Measurements from ENCODE around the gene CREBBP.

CREBBP gene

DNA sequence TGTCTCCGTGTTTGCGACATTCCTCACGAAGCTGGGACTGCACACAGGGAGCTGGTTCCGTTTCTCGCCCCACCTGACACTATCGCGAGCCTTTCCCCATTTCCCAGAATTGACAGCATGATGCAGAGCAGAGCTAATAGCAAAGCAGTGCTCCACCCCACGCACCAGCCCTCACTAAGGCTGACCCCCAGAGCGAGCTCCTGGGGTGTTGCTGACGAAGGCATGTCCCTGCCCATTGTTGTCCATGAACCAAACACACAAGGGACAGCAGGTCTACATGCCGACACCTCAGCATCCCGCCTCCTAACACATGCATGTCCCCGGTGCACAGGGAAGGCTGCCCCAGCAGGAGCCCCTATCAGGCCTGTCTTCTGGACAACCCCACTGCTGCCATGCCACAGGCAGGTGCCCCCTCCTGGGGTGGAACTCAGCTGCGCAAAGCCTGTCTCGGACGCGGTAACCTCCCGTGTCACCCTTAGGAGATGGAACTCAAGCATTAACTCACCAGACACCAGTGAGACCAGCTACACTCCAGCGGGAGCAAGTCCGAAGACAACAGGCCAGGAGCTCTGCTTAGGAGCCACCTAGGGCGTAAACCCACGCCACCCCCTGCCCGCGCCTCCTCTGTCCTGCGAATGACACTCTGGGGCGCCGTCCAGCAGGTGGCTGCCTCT, 146.3 kb downstream of the CREBBP start:
- Histone ChIP-seq H3K36me3 (ENCODE audit: control insufficient read depth in 4 of 4, insufficient read depth in 4 of 4, low read length in 3 of 4) (peaks cover 15 to 82% (median 64%) of the 10 kb centered on the region in 4 experiments), H3K27me3 (replicated peaks in 2 of 5; ENCODE audit: control insufficient read depth in 4 of 5, insufficient read depth in 5 of 5, low read length in 4 of 5) (no peaks in the 10 kb centered on the region), H3K9me3 (ENCODE audit: control extremely low read depth in 1 of 5, control insufficient read depth in 4 of 5, insufficient read depth in 2 of 5, low read depth in 1 of 5, low read length in 4 of 5) (no peaks in the 10 kb centered on the region), H3K4me1 (ENCODE audit: control extremely low read depth in 1 of 4, control insufficient read depth in 4 of 4, insufficient read depth in 4 of 4, low read length in 3 of 4) (no peaks in the 10 kb centered on the region), H3K4me3 (ENCODE audit: control insufficient read depth in 1 of 7, extremely low read depth in 1 of 7, insufficient read depth in 4 of 7, low read depth in 2 of 7, low read length in 6 of 7) (no peak overlapping the region), H3K27ac (ENCODE audit: insufficient read depth in 1 of 2, low read depth in 1 of 2, low read length in 2 of 2, poor library complexity in 1 of 2, severe bottlenecking in 2 of 2) (no peak overlapping the region)
- CTCF ChIA-PET, result no interaction called here
- POLR2A ChIA-PET, result no interaction called here
- WGBS (ENCODE audit: insufficient coverage), result 98% methylated on average over 26 of the region's 27 CpGs
- no peak for DNase-seq

DNA sequence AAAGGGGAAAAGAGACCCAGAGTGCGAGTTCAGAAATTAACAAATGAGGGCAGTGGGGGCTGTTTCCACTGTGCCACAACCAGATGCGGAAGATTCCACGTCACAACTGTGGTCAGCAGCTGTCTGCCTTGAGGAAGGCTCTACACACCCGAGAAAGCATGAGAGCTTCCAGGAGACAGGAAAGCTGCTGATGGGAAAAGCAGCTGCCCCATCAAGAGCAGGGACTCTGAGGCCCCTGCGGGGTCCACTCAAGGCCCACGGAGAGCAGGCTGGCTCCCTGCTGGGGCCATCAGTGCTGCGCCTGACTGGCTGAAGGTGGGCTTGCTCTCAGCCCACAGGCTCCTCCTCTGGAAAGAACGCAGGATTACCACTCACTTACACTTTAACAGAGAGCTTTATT, 148.3 kb downstream of the CREBBP start:
- POLR2A ChIA-PET, result interaction anchor here (0.6 kb wide), 1 partner anchor 285 kb away, joined by 3 read pairs; no protein-coding TSS in a partner anchor
- CTCF ChIA-PET, result no interaction called here
- WGBS (ENCODE audit: insufficient coverage), result 88% methylated on average over 8 of the region's 8 CpGs

GRCh38 chr16:3731126-3731935, 149.2 kb downstream of the CREBBP start:
- no peak for DNase-seq
- no peak overlapping the region for H3K27ac ChIP-seq (ENCODE audit: insufficient read depth in 1 of 2, low read depth in 1 of 2, low read length in 2 of 2, poor library complexity in 1 of 2, severe bottlenecking in 2 of 2)
- 98% methylated on average over 28 of the region's 34 CpGs for WGBS (ENCODE audit: insufficient coverage)
- no peak overlapping the region for H3K4me3 ChIP-seq (ENCODE audit: control insufficient read depth in 1 of 7, extremely low read depth in 1 of 7, insufficient read depth in 4 of 7, low read depth in 2 of 7, low read length in 6 of 7)
- H3K36me3 ChIP-seq (ENCODE audit: control insufficient read depth in 4 of 4, insufficient read depth in 4 of 4, low read length in 3 of 4), result peaks cover 8 to 82% (median 63%) of the 10 kb centered on the region in 4 experiments
- H3K4me1 ChIP-seq (ENCODE audit: control extremely low read depth in 1 of 4, control insufficient read depth in 4 of 4, insufficient read depth in 4 of 4, low read length in 3 of 4), result no peaks in the 10 kb centered on the region
- ChIA-PET CTCF (no interaction called here), POLR2A (no interaction called here)
- H3K9me3 ChIP-seq (ENCODE audit: control extremely low read depth in 1 of 5, control insufficient read depth in 4 of 5, insufficient read depth in 2 of 5, low read depth in 1 of 5, low read length in 4 of 5), result no peaks in the 10 kb centered on the region
- H3K27me3 ChIP-seq (replicated peaks in 2 of 5; ENCODE audit: control insufficient read depth in 4 of 5, insufficient read depth in 5 of 5, low read length in 4 of 5), result no peaks in the 10 kb centered on the region

More for the DNA sequence above, 148.3 kb downstream of the CREBBP start:
- DNase-seq, result no peak
- Histone ChIP-seq H3K27ac (ENCODE audit: insufficient read depth in 1 of 2, low read depth in 1 of 2, low read length in 2 of 2, poor library complexity in 1 of 2, severe bottlenecking in 2 of 2) (no peak overlapping the region), H3K36me3 (ENCODE audit: control insufficient read depth in 4 of 4, insufficient read depth in 4 of 4, low read length in 3 of 4) (peaks cover 14 to 87% (median 65%) of the 10 kb centered on the region in 4 experiments), H3K27me3 (replicated peaks in 2 of 5; ENCODE audit: control insufficient read depth in 4 of 5, insufficient read depth in 5 of 5, low read length in 4 of 5) (no peaks in the 10 kb centered on the region), H3K9me3 (ENCODE audit: control extremely low read depth in 1 of 5, control insufficient read depth in 4 of 5, insufficient read depth in 2 of 5, low read depth in 1 of 5, low read length in 4 of 5) (no peaks in the 10 kb centered on the region), H3K4me1 (ENCODE audit: control extremely low read depth in 1 of 4, control insufficient read depth in 4 of 4, insufficient read depth in 4 of 4, low read length in 3 of 4) (no peaks in the 10 kb centered on the region), H3K4me3 (ENCODE audit: control insufficient read depth in 1 of 7, extremely low read depth in 1 of 7, insufficient read depth in 4 of 7, low read depth in 2 of 7, low read length in 6 of 7) (no peak overlapping the region)

DNA sequence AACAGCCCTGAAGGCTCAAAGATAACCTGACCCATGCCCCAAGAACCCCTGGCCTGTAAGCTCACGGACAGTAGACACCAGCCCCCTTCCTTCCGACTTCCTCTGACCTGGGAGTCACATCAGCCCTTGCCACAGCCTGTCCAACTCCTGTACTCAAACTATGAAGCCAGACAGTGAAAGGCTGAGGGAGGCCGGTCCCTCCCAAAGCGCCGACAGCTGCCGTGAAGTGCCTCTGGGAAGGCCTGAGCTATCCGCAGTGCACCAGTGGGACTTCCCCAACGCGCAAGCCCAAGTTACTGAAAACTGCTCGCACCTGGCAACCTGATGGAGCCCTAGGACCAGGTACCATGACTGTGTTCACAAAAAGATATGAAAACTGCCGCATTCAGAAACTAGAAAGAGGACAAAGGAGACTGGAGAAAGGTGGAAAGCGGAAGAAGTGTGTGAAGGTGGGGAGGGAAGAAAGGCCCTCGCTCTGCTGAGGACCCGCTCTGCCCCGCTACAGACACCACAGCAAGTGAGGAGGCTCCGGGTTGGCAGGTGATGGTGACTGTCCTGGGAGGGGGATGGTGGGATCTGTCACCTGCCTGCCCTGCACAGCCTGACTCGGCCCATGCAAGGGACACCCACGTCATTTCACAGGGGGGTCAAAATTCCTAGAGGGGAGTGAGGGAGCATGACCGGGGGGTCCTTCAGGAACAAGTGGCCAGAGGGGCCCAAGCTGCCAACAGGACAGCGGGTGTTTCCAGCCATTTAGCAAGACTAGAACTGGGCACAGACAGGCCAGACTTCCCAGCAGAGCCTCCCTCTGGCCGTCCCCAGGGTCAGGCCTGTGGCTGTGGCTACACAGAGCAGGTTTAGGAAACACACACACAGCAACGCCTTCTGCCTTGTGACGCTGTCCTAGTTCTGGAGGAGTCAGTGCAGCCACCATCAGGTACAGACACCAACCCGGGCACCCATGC, 150.1 kb downstream of the CREBBP start:
- no peak overlapping the region for H3K4me3 ChIP-seq (ENCODE audit: control insufficient read depth in 1 of 7, extremely low read depth in 1 of 7, insufficient read depth in 4 of 7, low read depth in 2 of 7, low read length in 6 of 7)
- WGBS (ENCODE audit: insufficient coverage), result 96% methylated on average over 20 of the region's 24 CpGs
- ChIA-PET POLR2A (no interaction called here), CTCF (no interaction called here)
- H3K4me1 ChIP-seq (ENCODE audit: control extremely low read depth in 1 of 4, control insufficient read depth in 4 of 4, insufficient read depth in 4 of 4, low read length in 3 of 4), result no peaks in the 10 kb centered on the region
- no peak overlapping the region for H3K27ac ChIP-seq (ENCODE audit: insufficient read depth in 1 of 2, low read depth in 1 of 2, low read length in 2 of 2, poor library complexity in 1 of 2, severe bottlenecking in 2 of 2)
- no peaks in the 10 kb centered on the region for H3K27me3 ChIP-seq (replicated peaks in 2 of 5; ENCODE audit: control insufficient read depth in 4 of 5, insufficient read depth in 5 of 5, low read length in 4 of 5)
- DNase-seq, result no peak
- peaks cover 3 to 78% (median 57%) of the 10 kb centered on the region in 4 experiments for H3K36me3 ChIP-seq (ENCODE audit: control insufficient read depth in 4 of 4, insufficient read depth in 4 of 4, low read length in 3 of 4)
- no peaks in the 10 kb centered on the region for H3K9me3 ChIP-seq (ENCODE audit: control extremely low read depth in 1 of 5, control insufficient read depth in 4 of 5, insufficient read depth in 2 of 5, low read depth in 1 of 5, low read length in 4 of 5)

DNA sequence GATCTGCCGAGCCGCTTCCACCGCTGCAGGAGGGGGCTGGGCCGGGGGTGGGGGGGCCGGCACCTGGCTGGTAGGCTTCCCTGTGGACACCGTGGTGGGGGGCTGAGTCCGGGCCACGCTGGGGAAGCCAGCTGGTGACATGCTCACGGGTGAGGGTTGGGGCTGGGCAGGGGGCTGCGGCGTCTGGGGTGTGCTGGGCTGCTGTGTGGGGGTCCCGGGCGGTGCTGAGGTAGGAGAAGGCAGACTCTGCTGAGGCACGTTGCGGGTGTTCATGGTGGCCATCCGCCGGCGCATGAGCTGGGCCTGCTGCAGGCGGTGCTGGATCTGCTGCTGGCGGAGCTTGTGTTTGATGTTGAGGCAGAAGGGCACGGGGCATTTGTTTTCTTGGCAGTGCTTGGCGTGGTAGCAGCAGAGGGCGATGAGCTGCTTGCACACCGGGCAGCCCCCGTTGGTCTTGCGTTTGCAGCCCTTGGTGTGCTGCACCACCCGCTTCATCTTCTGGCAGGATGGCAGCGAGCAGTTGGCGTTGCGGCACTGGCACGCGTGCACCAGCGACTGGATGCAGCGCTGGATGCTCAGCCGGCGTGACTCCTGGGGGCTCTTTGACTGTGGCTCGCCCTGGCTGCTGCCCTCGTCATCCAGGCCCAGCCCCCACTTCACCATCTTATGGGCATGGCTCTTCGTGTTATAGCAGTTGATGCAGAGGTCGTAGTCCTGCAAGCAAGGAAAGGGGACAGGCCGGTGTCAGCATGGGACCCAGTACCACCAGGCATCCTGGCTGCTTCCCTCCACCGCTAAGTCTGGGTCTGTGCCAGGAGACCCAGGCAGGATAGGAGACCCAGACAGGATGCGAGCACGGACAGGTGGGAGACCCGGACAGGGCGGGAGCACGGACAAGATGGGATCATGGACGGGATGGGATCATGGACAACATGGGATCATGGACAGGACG, 151.1 kb downstream of the CREBBP start:
- no peak for DNase-seq
- Histone ChIP-seq H3K4me3 (ENCODE audit: control insufficient read depth in 1 of 7, extremely low read depth in 1 of 7, insufficient read depth in 4 of 7, low read depth in 2 of 7, low read length in 6 of 7) (no peak overlapping the region), H3K36me3 (ENCODE audit: control insufficient read depth in 4 of 4, insufficient read depth in 4 of 4, low read length in 3 of 4) (peaks cover 3 to 68% (median 48%) of the 10 kb centered on the region in 4 experiments), H3K4me1 (ENCODE audit: control extremely low read depth in 1 of 4, control insufficient read depth in 4 of 4, insufficient read depth in 4 of 4, low read length in 3 of 4) (no peaks in the 10 kb centered on the region), H3K27me3 (replicated peaks in 2 of 5; ENCODE audit: control insufficient read depth in 4 of 5, insufficient read depth in 5 of 5, low read length in 4 of 5) (no peaks in the 10 kb centered on the region), H3K27ac (ENCODE audit: insufficient read depth in 1 of 2, low read depth in 1 of 2, low read length in 2 of 2, poor library complexity in 1 of 2, severe bottlenecking in 2 of 2) (no peak overlapping the region), H3K9me3 (ENCODE audit: control extremely low read depth in 1 of 5, control insufficient read depth in 4 of 5, insufficient read depth in 2 of 5, low read depth in 1 of 5, low read length in 4 of 5) (no peaks in the 10 kb centered on the region)
- ChIA-PET CTCF (no interaction called here), POLR2A (no interaction called here)
- WGBS (ENCODE audit: insufficient coverage), result 96% methylated on average over 49 of the region's 49 CpGs

- H3K27ac ChIP-seq (ENCODE audit: insufficient read depth in 1 of 2, low read depth in 1 of 2, low read length in 2 of 2, poor library complexity in 1 of 2, severe bottlenecking in 2 of 2), result no peak overlapping the region
- no peak overlapping the region for H3K4me3 ChIP-seq (ENCODE audit: control insufficient read depth in 1 of 7, extremely low read depth in 1 of 7, insufficient read depth in 4 of 7, low read depth in 2 of 7, low read length in 6 of 7)
- H3K4me1 ChIP-seq (ENCODE audit: control extremely low read depth in 1 of 4, control insufficient read depth in 4 of 4, insufficient read depth in 4 of 4, low read length in 3 of 4), result no peaks in the 10 kb centered on the region
- ChIA-PET POLR2A (no interaction called here), CTCF (no interaction called here)
- no peaks in the 10 kb centered on the region for H3K9me3 ChIP-seq (ENCODE audit: control extremely low read depth in 1 of 5, control insufficient read depth in 4 of 5, insufficient read depth in 2 of 5, low read depth in 1 of 5, low read length in 4 of 5)
- H3K27me3 ChIP-seq (replicated peaks in 2 of 5; ENCODE audit: control insufficient read depth in 4 of 5, insufficient read depth in 5 of 5, low read length in 4 of 5), result no peaks in the 10 kb centered on the region
- DNase-seq, result no peak
- peaks cover 3 to 62% (median 41%) of the 10 kb centered on the region in 4 experiments for H3K36me3 ChIP-seq (ENCODE audit: control insufficient read depth in 4 of 4, insufficient read depth in 4 of 4, low read length in 3 of 4)
- WGBS (ENCODE audit: insufficient coverage), result 99% methylated on average over 31 of the region's 31 CpGs
Measured at GRCh38 chr16:3728424-3729160, 151.9 kb downstream of the CREBBP start.
